HG03378 (cell line): ENCODE results near the gene OLFM1.

Source experiments
- ATAC-seq: cut with Tn5 transposase; IDR thresholded peaks from one replicate; pipeline ENCODE4 v1.9.1; 2021; ENCODE audit warnings: mild to moderate bottlenecking, moderate library complexity; ENCODE audit not compliant: unreplicated experiment

Gene OLFM1

DNA sequence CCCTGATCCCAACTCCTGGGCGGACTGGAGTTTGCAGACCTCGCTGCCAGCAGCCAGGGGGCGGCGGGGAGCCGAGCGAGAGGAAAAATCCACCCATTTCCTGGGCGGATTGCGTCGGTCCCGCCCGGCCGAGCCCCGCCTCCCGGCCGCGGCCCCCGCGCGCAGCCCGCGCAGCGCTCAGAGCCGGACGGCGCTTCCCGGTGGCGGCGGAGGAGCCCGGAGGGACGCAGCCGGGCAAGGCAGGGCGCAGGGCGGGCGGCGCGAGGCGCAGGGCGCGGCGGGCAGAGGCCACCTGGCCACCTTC lies at the start of gene OLFM1:
Gene OLFM1, plus strand, starts transcription at position 180 of the 304 bp plus-strand sequence. CDS start 322 bp downstream, outside the sequence.
- no peak for ATAC-seq

DNA sequence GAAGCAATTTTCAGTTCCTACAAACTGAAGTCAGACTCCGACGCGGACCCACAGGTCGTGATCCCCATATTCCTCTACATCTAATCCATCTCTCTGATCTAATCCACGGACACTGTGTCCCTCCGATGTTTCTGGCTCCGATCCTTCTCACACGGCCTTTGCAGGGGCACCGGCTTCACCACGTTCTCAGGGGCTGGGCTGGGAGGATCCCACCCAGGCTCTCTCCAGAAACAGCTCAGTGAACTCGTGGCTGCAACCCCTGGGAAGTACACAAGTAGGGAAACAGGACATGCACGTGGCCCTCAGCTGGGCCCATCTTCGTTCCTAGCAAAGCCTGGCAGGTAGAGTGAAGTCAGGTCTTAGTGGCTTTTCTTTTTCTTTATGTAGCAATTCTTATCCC lies 49.1 kb upstream of the OLFM1 start:
- ATAC-seq, result no peak

DNA sequence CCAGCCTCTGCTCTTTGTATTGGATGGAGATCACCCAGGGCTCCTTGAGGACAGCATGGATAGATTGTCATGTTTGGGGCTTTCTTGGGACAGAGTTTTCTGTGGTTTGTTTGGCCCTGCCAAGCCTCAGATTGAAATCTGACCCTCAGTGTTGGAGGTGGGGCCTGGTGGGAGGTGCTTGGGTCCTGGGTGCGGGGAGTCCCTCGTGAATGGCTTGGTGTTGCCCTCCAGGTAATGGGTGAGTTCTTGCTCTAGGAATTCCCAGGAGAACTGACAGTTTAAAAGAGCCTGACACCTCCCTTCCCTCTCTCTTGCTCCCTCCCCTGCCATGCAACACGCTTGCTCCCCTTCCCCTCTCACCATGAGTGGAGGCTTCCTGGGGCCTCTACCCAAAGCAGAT lies 48.6 kb upstream of the OLFM1 start:
- ATAC-seq, result no peak

DNA sequence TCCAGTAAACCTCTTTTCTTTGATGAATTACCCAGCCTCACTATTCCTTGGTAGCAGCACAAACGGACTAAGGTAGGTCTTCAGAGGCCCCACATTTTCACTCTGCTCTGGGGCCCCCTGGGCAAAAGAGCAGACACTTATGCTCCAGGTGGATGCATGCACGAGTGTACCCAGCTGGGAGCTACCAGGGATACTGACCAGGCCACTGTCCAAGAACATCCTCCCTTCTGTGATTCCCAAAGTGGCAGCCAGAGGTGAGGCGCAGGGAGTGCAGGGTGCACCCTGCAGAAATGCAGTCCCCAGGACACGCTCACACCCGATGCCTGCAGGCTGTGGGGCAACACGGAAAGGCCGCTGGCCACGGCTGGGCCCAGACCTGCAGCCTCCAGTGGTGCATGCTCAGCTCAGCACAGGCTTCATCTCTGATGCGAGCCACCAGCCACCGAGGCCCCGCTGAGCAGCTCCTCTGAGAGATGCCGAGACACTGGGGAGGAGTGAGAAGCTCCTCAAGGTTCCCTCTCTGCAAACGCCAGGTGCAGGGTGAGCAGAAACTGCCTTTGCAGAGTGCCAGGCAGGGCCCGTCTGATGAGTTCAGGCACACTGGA lies 48.1 kb upstream of the OLFM1 start:
- no peak for ATAC-seq

DNA sequence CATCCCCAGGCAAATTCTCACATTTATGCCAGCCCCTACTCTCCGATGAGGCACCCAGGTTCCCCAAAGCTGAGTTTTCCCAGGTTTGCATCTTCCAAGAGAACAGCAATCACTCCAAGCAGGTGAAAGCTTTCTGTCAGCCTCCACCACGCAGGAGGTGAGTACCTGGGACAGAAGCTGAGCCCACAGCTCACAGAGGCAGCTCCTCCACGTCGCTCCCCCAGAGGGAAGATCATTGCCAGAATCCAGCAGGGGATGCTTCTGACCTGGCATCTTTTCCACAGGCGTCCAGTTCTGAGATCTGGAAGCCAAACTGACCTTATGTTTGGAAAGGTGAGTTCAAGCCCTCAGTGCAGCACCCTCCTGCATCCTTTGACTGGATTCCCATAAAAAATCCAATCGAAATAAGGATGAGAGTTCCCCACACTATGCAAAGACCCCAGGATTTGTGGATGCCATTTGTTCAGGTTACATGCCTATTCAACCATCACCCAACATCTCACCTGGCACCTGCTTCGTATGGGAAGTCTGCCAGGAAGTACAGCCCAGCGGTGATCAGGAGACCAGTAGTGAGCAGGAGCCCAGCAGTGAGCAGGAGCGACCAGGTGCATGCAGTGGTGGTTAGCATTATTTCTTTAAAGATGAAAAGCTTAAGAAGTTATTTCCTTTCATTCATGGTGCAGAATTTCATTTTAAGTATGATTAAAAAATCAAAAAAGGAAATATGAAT lies 47.4 kb upstream of the OLFM1 start:
- no peak for ATAC-seq

DNA sequence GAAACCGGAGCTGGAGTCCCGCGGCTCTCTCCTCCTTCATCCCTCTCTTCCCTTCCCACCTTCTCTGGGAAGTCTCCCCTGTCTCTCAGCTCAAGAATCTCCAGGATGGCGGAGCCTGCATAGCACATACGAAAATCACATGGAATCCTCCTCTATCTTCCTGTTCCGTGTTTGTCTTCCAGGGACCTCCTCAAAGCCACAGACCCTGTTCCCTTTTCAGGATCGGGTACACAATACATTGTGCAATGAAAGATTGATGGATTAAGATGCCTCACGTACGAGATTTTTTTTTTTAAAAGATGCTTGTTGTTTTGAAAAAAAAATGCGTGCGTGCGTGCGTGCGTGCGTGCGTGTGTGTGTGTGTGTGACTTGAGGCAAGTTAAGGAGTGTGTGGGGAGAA lies 46.6 kb upstream of the OLFM1 start:
- ATAC-seq, result no peak

DNA sequence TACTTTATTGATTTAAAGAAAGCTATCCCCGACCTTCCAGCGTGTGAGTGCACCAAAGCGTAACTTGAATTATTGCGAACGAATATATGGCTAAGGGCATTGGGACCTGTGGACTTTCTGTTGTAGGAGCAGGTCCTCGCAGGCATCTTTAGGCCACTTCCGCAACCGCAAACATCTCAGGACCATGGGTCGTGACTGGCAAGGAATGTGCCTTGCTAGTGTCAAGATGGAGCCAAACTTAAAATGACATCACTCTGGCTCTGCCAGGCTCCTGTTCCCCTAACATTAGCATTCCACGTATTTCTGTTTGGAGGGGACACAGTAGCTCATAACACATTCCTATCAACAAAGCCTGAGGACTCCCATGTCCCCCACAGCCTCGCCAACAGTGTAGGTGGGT lies 44.1 kb upstream of the OLFM1 start:
- ATAC-seq, result no peak

DNA sequence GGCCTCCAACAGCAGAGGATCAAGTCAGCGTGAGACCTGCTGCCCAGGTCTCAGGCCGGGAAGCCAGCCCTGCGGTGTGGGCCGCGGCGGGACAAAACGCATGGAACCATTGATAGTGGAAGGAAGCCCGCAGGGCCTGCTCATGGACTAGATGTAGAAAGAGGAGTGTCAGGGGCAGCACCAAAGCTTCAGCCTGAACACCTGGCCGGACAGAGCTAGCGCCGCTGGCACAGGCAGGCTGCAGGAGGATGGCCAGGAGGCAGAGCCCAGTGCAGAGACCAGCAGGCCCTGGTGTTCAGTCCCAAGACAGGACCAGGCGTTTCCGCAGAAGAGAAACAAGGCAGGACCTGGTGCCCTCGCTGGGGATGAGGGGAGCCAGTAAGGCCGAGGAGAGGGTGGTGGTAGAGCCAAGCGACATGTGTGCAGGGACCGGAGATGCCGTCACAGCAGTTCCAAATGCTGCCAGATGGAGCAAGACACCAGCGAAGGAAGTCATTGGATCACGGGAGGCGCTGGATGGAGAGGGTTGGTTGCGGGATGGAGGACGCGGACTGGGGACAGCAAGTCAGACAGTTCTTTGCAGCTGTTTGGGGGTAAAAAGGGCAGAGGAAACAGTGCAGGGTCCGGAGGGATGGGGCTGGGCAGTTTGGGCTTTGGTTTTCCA lies 42.1 kb upstream of the OLFM1 start:
- no peak for ATAC-seq

DNA sequence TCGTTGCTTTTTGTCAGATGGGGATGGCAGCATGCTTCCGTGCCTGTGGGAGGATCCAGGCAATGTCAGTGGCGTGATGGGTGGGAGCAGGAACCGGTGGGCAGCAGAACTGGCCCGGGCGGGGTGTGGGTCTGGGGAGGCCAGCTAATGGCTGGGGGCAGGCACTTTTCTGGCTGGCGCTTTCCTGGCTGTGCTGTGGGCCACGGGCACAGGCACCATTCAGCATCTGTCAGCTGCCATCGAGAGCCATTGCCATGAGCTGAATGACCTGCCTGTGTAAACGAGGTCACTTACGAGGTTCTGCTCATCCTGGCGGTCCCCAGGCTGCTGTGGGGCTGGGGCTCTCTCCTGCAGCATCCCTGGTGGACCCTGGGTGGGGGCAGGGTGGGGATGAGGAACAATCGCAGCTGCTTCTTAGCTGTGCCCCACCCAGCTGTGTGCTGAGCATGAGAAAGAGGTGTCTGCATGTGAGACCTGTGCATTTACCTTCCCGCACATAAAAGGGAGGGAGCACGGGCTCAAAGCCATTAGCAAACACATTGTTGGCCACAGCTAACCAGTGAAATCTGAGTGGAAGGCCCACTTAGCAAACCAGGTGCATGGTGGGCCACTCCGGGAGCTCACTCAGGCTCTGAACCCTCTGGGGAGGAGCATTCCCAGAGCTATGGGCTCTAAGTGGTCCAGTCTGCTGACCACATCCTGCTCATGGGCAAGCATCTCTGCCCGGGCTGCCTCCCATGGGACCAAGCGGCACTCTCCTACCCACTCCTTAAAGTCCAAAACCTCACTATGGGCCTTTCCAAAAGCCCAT lies 41.3 kb upstream of the OLFM1 start:
- no peak for ATAC-seq

DNA sequence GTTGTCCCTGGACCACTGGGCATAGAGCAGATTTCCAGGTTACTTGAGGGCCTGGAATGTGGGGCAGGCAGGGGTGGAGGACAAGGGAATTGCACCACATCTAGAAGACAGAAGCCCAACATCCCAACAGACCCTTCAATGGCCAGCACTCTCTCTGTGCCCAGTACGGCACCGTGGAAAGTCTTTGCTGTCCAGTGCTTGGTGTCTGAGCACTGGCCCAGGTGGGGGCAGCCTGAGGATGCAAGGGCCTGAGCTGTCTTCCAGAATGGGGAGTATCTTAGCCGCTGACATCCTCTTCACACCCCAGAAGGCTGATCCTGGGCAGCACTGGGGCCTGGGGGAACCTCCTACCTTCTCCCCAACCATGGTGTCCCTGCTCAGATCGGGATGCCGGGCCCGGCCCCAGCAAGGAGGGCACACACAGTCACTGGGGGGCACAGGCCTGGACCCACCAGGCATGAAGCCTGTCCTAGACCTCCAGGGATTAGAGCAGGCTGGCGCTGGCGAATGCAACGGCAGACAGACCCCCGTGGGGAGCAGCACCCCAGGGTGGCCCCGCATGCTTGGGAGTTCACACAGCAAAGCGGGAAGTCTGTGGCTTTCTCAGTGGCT lies 40.6 kb upstream of the OLFM1 start:
- no peak for ATAC-seq

DNA sequence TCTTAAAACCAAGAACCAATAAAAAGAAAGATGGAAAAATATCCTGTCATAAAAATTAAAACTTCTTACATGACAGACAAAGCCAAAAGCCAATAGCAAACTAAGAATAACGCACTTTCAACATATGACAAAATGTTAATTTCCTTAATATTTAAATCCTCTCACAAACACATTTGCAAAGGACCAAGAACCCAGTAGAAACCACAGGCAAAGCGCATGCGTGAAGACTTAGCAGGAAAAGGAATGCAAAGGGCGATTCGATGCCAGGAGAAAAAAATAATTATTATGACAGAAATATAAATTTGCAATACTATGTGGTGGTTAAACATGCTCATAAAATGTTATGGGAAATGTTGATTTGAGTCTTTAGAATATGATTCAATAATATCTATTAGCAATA lies 39.9 kb upstream of the OLFM1 start:
- ATAC-seq, result no peak

DNA sequence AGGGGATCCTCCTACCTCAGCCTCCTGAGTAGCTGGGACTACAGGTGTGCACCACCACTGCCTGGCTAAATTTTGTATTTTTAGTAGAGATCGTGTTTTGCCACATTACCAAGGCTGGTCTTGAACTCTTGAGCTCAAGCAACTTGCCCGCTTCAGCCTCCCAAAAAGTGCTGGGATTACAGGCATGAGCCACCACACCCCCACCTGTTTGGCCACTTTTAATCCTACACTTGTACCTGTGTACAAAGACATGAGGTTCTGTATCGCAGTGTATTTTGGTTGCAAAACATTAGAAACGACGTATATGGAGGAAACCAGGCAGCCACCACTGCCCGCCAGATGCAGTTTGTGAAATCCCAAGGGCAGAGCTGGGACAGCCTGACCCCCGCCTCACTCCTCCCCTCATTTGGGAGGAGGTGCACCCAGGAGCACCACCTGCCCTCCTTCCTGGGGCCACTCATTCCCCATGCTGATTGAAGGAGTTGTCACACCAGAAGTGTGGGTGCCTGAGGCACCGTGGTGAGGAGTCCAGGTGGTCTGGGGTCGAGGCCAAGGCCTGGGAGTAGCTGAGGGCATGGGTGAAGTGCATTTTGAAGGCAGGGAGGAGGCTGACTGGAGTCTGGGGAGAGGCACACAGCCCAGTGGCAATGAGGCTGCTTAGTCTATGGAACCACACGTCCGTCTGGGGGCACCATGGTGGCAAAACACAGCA lies 39.3 kb upstream of the OLFM1 start:
- no peak for ATAC-seq

DNA sequence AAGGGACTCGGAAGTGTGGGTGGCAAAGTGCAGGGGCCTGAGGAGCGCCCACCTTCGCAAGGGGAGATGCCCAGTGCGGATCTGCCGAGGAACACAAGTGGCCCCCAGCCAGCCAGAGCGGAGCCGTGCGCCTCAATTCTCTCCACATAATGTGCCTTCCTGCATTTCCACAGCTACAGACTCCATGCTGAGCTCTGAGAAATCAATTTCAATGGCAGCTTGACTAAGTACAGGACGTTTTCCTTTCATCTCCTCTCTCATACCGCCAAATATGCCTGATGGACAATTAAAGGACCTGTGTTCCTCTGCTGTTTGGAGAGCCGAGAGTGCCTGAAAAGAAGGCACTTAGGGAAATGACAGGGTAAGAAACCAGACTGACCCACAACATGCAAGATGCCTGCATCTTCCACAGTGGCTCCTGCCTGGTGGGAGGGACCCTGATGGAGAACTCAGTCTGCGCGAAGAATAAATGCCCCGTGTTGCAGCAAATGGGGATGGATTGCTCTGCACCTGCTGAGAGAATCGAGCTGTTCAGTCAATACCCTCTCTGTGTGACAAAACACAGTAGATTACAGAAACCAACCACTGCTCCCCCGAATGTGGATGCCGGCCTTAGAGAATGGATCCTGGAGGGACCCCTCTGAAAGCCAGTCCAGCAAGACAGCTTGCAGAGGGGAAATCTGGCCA lies 38.6 kb upstream of the OLFM1 start:
- no peak for ATAC-seq

DNA sequence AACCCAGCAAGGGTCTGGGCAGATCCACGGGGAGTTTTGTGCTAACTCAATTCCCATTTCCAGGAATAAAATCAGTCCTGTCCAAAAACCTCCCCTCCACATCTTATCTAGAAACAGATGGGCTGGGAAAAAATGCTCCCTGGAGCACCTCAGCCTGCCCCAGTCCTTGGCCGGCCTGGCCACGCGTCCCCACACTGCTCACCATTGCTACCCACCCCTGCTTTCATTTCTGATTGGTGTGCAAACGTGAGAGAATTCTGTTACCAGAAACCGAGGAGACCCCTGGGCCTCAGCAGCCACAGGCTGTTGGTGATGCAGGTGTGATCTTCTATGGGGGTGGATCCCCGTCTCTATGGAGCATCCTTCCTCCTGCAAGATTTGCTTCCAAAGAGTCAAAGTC lies 38.0 kb upstream of the OLFM1 start:
- ATAC-seq, result no peak

DNA sequence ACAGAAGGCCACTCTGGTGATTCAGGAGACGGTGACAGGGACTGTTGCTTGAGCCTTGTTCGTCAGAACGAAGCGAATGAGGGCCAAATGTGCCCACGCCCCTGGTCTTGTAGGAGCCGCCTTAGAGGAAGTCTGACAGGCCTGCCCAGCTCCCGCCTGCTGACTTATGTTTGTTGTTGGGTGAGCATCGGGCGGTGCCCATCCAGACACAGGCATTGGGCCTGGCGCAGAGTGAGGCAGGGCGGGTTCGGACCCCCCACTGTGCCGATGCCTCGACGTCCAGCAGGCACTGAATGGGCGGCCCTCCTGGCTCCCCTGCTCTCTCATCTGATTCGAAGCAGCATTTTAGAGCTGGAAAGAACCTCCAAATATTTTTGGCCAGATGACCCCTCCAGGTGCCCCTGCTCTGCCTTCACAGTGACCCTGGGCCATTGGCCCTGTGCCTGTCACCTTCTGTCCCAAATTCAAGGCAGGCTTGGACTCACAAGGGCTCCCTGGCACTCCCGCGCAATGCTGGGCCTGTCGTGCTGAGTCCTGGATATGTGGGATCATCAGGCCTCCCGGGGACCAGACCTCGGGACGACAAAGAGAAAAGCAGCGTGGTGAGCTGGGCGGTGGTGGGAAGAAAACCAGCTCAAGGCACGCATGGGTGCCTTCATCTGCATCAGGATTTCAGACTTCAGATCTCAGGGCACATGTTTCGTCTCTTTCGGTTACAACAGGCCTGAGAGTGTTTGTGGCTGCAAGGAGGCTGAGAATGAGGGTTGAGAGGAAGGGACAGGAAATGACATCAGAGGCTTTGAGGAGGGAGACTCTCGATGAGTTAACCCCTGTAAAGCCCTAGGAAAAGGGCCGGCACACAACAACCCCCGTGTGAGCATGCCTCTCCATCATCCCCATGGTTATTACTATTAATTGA lies 37.1 kb upstream of the OLFM1 start:
- no peak for ATAC-seq

DNA sequence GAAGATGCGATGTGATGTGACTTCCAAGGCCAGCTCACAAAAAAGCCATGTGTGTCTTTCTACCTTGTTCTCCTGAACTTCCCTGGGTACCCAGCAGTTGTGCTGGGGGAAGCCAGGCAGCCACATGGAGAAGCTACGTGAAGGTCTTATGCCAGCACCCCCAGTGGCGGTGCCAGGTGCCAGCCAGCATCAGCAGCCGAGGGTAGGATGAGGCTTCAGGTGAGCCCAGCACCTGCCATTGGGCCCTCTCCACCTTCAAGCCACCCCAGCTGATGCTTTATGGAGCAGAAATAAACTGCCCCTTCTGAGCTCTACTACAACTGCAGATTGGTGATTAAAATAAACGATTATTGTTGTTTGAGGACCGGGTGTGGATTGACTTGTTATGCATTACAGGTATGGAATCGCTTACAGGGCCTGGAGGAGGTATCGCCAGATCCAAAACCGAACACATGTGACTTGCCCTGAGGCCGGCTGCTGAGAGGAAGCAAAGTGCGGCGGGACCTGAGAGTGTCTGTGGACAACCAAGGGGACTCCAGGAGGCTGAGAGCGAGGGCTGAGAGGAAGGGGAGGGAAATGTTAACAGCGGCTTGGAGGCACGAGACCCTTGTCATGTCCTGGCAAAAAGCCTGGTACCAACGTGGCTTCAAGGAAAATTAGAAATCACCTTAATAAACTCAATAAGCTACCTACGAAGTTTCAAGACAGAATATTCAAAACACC lies 36.0 kb upstream of the OLFM1 start:
- ATAC-seq, result no peak

DNA sequence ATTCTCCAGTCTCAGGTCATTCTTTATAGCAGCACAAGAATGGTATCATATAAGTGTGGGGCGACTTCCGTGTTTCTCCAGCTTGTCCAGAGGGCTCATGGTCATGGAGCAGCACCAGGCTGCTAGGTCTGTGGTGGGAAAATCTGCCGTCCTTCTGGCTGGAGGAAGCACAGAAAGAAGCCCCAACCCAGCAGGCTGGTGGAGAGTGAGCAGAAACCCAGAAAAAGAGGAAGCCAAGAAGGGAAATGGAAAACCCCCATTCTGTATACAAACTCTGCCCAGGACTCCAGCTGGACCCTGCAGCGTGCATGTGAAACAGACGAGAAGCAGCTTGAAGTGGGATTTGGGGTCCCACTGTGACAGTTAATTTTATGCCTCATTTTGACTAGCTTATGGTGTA lies 34.3 kb upstream of the OLFM1 start:
- no peak for ATAC-seq

DNA sequence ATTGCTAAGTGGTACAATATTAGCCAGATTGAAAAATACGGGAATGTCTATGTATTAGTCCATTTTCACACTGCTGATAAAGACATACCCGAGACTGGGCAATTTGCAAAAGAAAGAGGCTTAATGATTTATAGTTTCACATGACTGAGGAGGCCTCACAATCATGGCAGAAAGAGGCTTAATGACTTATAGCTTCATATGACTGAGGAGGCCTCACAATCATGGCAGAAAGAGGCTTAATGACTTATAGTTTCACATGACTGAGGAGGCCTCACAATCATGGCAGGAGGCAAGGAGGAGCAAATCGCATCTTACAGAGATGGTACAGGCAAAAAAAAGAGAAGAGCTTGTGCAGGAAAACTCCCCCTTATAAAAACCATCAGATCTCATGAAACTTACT lies 32.3 kb upstream of the OLFM1 start:
- ATAC-seq, result no peak
